Lower leg skin (tissue), 3 donors: Measurements from ENCODE around the gene ACHE.

Experiments used
- CTCF ChIP-seq, 3 donors: fragments of 450-650 bp; IDR thresholded peaks; one replicate each; pipeline ENCODE4 v1.5.1; 2016; ENCODE audit warnings: antibody characterized with exemption in 3 of 3, mild to moderate bottlenecking in 3 of 3, moderate library complexity in 2 of 3
- POLR2A ChIP-seq, 2 donors: fragments of 450-650 bp; IDR thresholded peaks; one replicate each; pipeline ENCODE4 v1.6.1; 2016 to 2017; ENCODE audit warnings: antibody characterized with exemption in 2 of 2, mild to moderate bottlenecking in 1 of 2, moderate library complexity in 1 of 2

DNA sequence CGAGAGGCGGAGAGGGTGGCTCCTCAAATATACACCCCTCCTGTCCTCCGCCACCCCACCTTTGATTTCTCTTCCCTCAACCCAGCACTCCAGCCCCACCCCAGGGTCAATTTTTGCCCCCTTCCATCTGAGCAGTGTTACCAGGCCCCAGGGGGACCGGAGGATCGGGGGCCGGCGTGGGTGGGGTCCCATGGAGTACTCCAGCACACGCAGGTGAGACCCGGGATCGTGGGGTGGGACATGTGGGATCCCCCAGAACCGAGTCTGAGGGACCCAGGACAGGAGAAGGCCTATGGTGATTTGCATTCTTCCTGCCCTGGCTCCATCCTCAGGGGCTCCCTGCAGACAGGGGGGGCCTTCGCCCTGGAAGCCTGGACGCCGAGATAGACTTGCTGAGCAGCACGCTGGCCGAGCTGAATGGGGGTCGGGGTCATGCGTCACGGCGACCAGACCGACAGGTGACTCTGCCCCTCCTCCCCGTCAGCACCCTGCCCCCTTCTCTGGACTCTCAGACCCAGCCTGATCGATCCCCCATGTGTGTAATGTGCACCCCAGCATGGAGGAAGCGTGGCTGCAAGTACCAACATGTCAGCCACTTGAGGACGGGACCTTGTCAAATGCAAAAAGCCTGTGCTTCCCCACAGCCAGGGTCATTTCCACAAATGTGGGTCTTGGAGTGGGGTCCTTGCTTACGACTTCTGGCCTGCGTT, 27.8 kb downstream of the ACHE start:
- TF ChIP-seq CTCF (IDR thresholded peaks at IDR 0.05) (no peak), POLR2A (IDR thresholded peaks at IDR 0.05) (no peak)
